Measurements from ENCODE around the gene TMEM253.

TMEM253 gene

GRCh38 chr14:21090194-21090939, 10.5 kb upstream of the TMEM253 start:
- no peak for DNase-seq (ENCODE audit: low read depth in 2 of 2)

DNA sequence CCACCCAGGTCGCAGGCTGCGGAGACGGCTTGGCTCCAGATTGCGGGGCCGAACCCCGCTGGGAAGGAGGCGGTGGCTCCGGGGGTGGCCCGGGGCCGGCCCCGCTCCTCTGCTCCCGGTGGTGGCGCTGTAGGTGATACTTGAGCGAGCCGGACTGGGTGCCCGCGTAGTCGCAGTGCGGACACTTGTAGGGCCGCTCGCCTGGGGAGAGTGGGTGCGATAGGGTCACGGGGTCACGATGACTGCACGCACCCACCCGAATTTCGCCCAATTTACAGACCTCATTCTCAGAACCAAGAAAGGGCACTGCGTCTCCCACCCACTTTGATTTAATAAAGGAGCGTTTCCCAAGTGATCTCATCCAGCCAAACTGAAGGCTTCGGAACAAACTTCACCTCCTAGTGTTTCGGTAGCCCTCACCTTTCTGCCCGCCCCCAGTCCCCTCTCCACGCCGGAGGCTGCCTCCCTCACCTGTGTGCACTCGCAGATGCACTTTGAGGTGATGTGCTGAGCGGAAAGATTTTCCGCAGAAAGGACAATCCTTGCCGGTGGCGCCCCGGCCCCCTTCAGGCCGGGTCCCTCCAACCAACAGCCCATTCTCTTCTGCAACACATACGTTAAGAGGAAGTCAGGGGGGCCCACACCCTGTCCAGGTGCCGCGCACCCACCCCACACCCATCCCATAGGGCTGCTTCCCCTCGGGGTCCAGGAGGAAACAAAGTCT, 9.8 kb upstream of the TMEM253 start:
- DNase-seq (ENCODE audit: low read depth in 2 of 2) = no peak

DNA sequence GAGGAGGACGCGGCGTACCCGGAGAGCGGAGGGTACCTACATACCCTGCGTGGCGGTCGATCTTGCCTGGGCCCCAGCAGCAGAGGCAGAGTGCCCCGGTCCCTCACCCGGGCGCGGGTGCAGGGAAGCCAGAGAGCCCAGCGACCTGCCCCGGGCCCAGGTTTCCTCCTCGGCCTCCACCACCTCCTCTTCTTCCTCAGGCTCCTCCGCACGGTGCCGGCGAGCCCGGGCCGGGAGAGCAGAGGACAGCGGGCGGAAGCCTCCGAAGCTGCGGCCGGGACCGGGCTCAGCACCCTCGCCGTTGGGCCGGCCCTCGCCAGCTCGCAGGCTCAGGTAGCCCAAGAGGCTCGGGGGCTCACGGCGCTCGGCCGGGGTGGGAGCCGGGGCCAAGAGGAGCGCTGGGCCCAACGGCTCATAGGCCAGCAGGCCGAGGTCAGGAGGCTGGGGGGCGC, 9.0 kb upstream of the TMEM253 start:
- DNase-seq (ENCODE audit: low read depth in 2 of 2) = no peak

GRCh38 chr14:21092273-21093011, 8.4 kb upstream of the TMEM253 start:
- peak; percentile 72 to 79 for DNase-seq (ENCODE audit: low read depth in 2 of 2)

DNA sequence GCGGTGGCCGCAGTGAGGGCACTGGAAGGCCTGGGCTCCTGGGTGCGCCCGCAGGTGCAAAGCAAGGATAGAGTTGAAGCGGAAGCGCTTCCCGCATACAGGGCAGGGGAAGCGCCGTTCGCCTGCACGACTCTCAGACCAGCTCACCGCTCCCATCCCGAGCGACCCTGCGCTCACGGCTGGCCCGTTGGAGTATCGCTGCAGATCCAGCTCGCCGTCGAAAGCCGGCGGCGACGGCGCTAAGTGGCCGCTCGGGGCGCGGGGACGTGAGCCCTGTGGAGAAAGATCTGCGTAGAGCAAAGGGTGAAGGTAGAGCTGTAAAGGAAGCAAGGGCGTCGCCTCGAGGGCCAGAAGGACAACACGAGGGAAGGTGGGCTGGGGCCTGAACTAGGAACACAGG, 7.8 kb upstream of the TMEM253 start:
- DNase-seq (ENCODE audit: low read depth in 2 of 2) = no peak

DNA sequence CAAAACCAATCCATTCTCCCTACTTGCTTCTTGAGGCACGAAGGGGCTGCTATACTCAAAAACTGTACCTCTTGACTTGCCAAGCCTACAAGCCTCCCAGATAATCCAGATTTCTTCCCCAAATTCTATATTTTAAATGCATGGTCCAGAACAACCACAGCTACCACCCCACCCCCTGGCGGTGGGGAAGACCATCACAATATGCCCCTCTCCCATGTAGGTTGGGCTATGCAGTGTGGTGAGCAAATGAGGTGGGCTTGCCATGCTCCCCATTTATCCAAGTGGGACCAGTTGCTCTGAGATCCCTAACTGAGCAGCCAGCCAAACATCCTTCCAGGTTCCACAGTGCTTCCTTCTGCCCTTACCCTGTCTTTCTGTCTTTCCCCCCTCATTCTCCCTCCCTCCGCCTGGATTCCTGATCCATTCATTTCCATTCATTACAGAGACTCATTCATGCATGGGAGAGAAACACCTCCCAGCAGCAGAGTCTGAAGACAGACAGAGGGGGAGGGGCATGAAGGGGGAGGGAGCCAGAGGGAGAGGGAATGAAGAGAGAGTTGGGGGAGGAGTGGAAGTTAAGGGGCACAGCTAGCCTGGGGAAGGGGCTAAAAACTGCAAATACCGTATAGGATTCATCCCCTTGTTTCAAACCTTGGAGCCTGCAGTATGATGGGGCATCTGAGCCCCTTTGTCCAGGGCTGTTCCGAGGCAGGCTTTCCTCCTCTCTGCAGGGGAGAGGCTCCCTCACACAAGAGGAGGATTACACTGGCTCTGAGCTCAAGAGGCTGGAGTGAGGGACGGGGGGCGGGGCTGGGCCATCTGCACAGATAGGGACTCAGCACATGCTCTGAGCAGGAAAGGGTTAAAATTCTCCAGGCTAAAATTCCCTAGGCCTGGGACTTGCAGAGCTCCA, 6.8 kb upstream of the TMEM253 start:
- no peak for DNase-seq (ENCODE audit: low read depth in 2 of 2)

DNA sequence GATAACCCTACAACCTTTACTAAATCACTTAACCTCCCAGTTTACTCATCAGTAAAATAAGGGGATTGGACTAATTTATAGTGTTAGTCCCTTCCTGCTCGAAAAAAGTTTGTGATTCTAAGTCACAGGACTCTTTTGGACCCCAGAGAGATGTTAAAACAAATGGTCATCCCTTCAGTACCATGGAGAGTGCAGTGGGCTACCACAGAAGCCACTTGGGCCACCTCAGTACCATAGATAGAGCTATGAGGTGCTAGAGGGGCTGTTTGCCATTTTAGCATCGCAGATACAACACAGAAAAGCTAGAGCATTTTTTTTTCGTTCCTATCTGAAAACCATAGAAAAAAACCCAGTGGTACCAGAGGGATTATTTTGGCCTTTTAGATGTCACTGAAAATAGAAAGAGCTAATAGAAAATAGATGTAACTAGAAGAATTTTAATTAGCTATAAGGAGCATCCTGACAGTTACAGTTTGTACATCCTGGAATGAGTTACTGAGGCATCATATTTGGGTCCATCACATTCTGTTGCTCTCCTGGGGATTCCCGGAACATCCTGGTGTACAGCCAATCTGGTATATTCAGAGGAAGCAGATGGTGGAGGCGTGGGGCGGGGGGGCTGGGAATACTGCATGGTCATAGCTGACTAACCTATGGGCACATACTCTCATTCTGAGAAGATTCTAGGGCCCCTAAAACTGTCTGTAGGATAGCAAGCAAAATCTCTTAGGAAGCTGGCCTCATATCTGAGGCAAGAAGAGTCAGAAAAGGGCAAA, 5.2 kb upstream of the TMEM253 start:
- no peak for DNase-seq (ENCODE audit: low read depth in 2 of 2)

DNA sequence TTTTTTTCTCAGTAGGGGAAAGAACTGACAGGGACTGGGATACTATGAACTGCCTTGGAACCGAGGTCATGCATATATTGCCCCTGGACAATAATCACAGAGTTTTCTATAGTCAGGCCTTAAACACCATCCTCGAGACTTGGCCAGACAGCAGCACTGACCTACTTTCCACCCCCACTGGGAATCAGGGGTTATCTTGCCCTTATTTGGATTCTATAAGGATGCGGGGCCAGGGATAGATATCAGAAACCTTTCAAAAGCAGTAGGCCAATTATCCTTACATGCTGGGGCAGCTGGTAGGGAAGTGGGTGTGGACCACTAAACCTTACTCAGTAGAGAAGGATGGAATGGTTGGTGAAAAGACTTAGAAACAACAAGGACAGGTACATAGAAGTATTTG, 4.4 kb upstream of the TMEM253 start:
- DNase-seq (ENCODE audit: low read depth in 2 of 2) = no peak

- no peak for DNase-seq (ENCODE audit: low read depth in 2 of 2)
Observed at GRCh38 chr14:21096978-21097635, 3.8 kb upstream of the TMEM253 start.

- no peak for DNase-seq (ENCODE audit: low read depth in 2 of 2)
Observed at GRCh38 chr14:21097636-21098075, 3.2 kb upstream of the TMEM253 start.

- no peak for DNase-seq (ENCODE audit: low read depth in 2 of 2)
Observed at GRCh38 chr14:21098076-21098891, 2.6 kb upstream of the TMEM253 start, which contains the start of gene ZNF219. ZNF219 (minus strand) TSS chr14:21098655; CDS start chr14:21093591, 5,064 bp downstream.

DNA sequence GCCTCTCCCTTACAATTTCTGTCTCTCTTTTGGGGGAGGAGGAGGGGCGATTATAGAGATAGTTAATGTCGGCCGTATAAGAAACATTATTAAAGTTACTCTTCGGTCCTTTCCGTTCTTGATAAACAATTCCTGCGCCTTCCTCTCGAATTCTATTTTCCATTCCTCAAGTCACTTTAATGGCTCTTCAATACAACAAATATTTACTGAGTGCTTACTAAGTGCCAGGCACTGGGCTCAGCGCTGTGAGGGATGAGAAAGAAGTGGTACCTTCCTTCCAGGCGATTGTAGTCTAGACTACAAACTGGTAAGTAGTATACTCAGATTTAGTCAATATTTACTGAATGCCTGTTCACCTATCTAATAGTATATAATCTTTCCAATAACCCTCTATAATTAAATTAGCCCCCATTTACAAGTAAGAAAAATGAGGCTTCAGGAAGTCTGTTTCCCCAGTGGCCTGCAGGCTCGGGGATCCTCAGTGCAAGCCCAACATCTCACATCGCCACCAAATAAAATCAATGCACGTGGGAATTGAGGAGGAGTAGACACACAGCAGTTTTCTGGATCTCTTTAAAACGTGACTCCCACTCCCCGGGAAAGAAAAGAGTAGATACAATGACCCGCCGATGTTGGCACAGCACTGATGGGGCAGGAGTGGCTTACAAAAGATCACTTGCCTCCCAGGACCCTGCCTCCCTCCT, 1.8 kb upstream of the TMEM253 start:
- no peak for DNase-seq (ENCODE audit: low read depth in 2 of 2)

DNA sequence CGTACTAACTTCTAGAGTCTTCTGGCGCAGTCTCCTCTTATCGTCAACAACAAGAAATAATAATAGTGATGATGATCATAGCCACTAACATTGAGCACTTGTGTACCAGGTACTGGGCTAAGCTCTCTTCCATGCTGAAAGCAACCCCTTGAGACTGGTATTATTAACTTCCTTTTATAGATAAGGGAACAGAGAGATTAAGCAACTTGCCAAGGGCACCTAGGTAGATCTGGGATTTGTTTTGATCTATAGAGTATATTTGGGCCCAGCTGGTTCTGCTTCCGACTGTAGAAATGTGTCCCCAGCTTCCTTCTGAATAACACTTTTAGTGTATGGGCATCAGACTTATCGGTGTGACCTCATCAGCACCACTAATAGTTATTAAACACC, 1.3 kb upstream of the TMEM253 start:
- DNase-seq (ENCODE audit: low read depth in 2 of 2) = no peak

DNA sequence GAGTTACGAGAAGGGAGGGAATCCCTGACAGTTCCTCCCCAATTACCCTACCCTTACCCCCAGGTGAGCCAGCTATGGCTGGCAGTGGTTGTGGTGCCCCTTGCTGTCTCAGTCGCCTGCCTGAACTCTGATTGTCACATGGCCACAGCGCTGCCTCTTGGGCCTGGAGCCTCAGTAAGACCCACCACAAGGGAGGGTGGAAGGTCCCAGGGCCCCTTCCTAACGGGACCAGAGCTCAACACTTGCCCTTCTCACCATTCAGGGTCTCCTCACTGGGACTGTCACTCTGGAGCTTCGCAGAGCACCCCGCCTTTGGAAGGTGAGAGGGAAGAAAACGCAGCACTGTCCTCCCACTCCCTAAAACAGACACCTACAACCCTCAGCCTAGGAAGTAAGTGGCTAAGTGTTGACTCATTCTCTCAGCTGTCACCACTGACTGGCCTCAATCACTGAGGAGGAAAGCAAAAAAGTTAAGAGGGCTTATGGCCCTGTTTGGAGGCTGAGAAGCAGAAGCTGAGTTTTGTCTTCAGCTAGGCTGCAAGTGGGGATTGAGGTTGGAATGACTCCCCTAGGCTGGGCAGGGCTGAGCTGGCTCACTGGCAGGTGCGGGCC, 1.0 kb downstream of the TMEM253 start:
- no peak for DNase-seq (ENCODE audit: low read depth in 2 of 2)

DNA sequence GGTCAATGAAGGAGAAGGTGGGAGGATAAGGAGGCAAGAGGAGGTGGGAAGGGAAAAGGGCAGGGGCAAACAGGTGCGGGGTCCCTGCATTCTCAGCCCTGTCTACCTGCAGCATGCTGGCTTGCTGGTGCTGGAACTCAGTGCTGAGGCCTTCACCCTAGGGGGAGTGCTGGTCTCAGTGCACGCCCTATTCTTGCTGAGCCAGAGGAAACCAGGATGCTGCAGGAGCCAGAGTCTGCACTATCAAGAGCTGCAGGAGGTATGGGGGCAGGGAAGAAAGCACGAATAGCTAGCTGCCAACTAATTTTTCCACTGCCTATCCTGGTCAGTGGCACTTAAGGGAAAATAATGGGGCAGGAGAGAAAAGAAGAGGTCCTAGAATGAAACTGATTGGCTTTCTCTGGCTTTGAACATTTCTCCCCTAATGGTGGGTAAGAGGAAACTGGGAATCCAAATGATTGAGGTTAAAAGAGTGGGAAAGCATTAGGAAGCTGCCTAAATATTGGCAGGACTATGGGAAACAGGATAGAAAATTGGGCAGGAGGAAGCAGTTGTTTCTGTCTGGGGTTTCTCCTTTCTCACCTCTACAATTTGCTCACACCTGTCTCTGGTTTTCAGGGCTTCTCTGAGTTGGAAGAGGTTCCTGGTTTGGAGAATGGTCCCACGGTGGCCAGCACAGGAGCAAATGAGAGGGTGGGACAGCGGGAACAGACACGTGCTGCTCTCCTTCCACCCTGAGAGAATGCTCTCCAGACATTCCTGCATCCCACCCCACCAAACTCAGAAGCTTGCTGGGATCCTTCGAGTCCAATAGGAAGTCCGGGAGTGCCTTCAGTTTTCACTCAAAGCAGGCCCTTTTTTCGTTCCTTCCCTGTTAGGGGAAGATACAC, 1.9 kb downstream of the TMEM253 start:
- no peak for DNase-seq (ENCODE audit: low read depth in 2 of 2)

DNA sequence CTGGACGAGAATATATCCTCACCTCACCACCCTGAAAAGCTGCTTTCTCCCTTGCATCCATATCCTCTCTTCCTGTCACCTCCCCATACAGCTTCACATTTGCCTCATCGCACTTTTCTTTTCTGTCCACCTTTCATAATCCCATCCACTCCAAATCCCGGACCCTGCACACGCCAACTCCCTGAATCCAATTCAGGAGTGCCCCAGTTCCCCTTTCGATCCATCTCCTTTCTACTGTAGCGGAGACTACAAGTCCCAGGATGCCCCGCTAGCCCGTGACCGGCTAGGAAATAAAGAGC, 2.5 kb downstream of the TMEM253 start:
- no peak for DNase-seq (ENCODE audit: low read depth in 2 of 2)

DNA sequence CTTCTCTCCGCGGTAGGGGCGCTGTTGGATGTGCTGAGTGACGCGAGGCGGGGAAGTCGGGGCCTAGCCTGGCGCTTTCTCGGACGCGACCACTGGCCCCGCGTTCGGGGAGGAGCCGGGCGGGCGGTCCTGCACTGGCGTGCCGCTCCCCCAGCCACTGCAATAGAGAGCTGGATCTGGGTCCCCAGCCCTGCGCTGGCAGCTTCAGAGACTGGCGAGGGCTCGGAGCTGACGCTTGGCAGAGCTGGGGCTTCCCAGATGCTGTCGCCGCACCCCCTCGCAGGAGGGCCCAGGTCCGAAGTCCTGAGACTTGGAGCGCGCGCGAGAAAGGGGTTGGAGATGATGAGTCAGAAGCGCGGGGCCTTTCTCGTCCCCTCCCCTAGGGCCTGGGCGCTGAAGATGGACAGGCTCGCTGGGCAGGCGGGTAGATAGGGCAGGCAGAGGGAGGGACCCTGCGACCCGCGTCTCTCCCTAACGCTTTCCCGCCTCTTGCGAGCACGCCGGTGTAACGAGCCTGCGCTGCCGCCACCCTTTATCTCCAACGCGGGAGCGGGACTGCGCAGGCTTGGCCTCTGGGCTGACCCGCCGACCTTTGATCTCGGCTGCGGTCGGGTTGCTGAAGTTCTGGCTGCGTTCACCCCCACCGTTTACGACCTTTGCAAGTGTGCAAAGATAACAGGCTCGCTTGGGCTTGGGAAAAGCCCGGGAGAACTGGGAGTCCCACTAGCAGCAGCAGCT, 3.0 kb downstream of the TMEM253 start:
- peak; percentile 87 to 88 for DNase-seq (ENCODE audit: low read depth in 2 of 2)

Measured in stimulated activated CD8-positive, alpha-beta memory T cell treated with anti-CD3 and anti-CD28 coated beads, Interleukin-15, amount 100 ng/mL, for 48 hours (primary cell).